Endothelial cell of umbilical vein (primary cell): ENCODE results near the gene GGNBP2. TPM values are rescaled to one million over a fixed set of nuclear protein-coding genes. Genes with fewer than 3 reads are reported as not detected.

ENCODE experiments used
- BruUV-seq: library from RNA; stranded (reverse); fragments of 400-500 nt; replicated peaks from 2 replicates; lab custom pipeline; 2021; lab: Mats Ljungman, UMichigan
- CTCF ChIA-PET: fragments of 300-600, 350-600 bp; sonication (Branson Sonifier 250); formaldehyde crosslinking; loops from one replicate; lab custom pipeline; 2021; ENCODE audit warnings: antibody characterized with exemption, inconsistent platforms; lab: Charles Lee
- POLR2A ChIA-PET: fragments of 300-600, 350-600 bp; sonication (Branson Sonifier 250); formaldehyde crosslinking; loops from one replicate; lab custom pipeline; 2021; ENCODE audit warnings: antibody characterized with exemption, inconsistent platforms; lab: Charles Lee
- DNase-seq: peaks from one replicate; pipeline ENCODE4 v3.0.0-alpha.2; 2011; ENCODE audit warnings: low read depth, low spot score
- FAIRE-seq: peaks from 2 replicates; lab custom pipeline; 2011; peaks lifted over from hg19 to GRCh38; lab: Jason Lieb, UNC
- H2AFZ ChIP-seq: 2 replicates; pipeline ENCODE4 v1.6.0; 2012; ENCODE audit warnings: low read depth, low read length, control low read depth, inconsistent platforms
- H3K27ac ChIP-seq: 2 replicates; pipeline ENCODE4 v1.5.1; 2011; ENCODE audit warnings: low read depth, mild to moderate bottlenecking, control low read depth, low read length, moderate library complexity; ENCODE audit not compliant: insufficient read depth
- H3K27me3 ChIP-seq, 2 experiments: 2 replicates each; pipeline versions ENCODE4 v1.6.0 to v1.6.1; 2011; ENCODE audit warnings: low read length in 2 of 2, mixed read lengths in 1 of 2; ENCODE audit not compliant: control insufficient read depth in 2 of 2, insufficient read depth in 2 of 2
- H3K36me3 ChIP-seq, 2 experiments: 2 replicates in 1 of 2; 3 replicates in 1 of 2; pipeline ENCODE4 v1.5.1; 2011; ENCODE audit warnings: low read length in 2 of 2, mild to moderate bottlenecking in 1 of 2, moderate library complexity in 1 of 2; ENCODE audit not compliant: control insufficient read depth in 2 of 2, insufficient read depth in 2 of 2; ENCODE audit errors: extremely low read depth in 1 of 2
- H3K4me1 ChIP-seq: 3 replicates; pipeline ENCODE4 v1.5.1; 2011; ENCODE audit warnings: mild to moderate bottlenecking, low read length; ENCODE audit not compliant: control insufficient read depth, insufficient read depth; ENCODE audit errors: extremely low read depth
- H3K4me2 ChIP-seq: 2 replicates; pipeline ENCODE4 v1.6.1; 2011; ENCODE audit warnings: low read length, control low read depth, mixed read lengths; ENCODE audit not compliant: insufficient read depth
- H3K4me3 ChIP-seq, 3 experiments: fragments of 200-600 bp in 1 of 3; sonication (generic), shearing (Covaris generic) in 1 of 3; replicated peaks in 1 of 3; 2 replicates each; pipeline ENCODE4 v1.5.1; 2011 to 2016; ENCODE audit warnings: control low read depth in 3 of 3, low read length in 3 of 3, mild to moderate bottlenecking in 2 of 3, inconsistent platforms in 1 of 3, low read depth in 1 of 3, moderate library complexity in 1 of 3; ENCODE audit not compliant: insufficient read depth in 1 of 3
- H3K79me2 ChIP-seq: 2 replicates; pipeline ENCODE4 v1.6.0; 2012; ENCODE audit warnings: low read length, inconsistent platforms; ENCODE audit not compliant: control insufficient read depth, insufficient read depth
- H3K9ac ChIP-seq: replicated peaks from 2 replicates; pipeline ENCODE3; 2011; ENCODE audit warnings: low read length, control low read depth; ENCODE audit not compliant: insufficient read depth; ENCODE audit errors: extremely low read depth
- H3K9me1 ChIP-seq: replicated peaks from 3 replicates; pipeline ENCODE4 v1.6.0; 2011; ENCODE audit warnings: mild to moderate bottlenecking, low read length; ENCODE audit not compliant: control insufficient read depth, insufficient read depth; ENCODE audit errors: extremely low read depth
- H3K9me3 ChIP-seq: replicated peaks from 2 replicates; pipeline ENCODE4 v1.5.1; 2012; ENCODE audit warnings: low read length, inconsistent platforms; ENCODE audit not compliant: control insufficient read depth, insufficient read depth
- H4K20me1 ChIP-seq: replicated peaks from 2 replicates; pipeline ENCODE3; 2011; ENCODE audit warnings: mild to moderate bottlenecking, low read length; ENCODE audit not compliant: control insufficient read depth, insufficient read depth; ENCODE audit errors: extremely low read depth
- EZH2 ChIP-seq: IDR thresholded peaks from 2 replicates; pipeline ENCODE4 v1.6.1; 2012; ENCODE audit warnings: borderline replicate concordance, low read depth, mild to moderate bottlenecking, moderate library complexity, low read length, inconsistent platforms; ENCODE audit not compliant: severe bottlenecking
- FOS ChIP-seq: IDR thresholded peaks from 2 replicates; pipeline ENCODE4 v1.6.1; 2011; ENCODE audit warnings: mild to moderate bottlenecking, low read length, moderate library complexity, borderline replicate concordance; ENCODE audit not compliant: insufficient read depth
- GATA2 ChIP-seq: IDR thresholded peaks from 2 replicates; pipeline ENCODE4 v1.7.0; 2011; ENCODE audit warnings: low read depth, mild to moderate bottlenecking, moderate library complexity, mixed read lengths, low read length; ENCODE audit not compliant: insufficient read length, insufficient read depth
- JUN ChIP-seq: IDR thresholded peaks from 2 replicates; pipeline ENCODE4 v1.6.1; 2011; ENCODE audit warnings: borderline replicate concordance, low read depth; ENCODE audit not compliant: insufficient read length, insufficient read depth
- MYC ChIP-seq: IDR thresholded peaks from one replicate; pipeline ENCODE4 v1.6.1; 2011; ENCODE audit warnings: mild to moderate bottlenecking, low read depth, low read length
- POLR2A ChIP-seq: IDR thresholded peaks from 2 replicates; pipeline ENCODE4 v1.6.1; 2012; ENCODE audit warnings: low read depth, mild to moderate bottlenecking, control low read depth, low read length
- POLR2AphosphoS5 ChIP-seq: IDR thresholded peaks from 2 replicates; pipeline ENCODE4 v1.6.1; 2012; ENCODE audit warnings: low read depth, mild to moderate bottlenecking, control low read depth, low read length, moderate library complexity; ENCODE audit not compliant: insufficient read depth
- dilution Hi-C: fragments of 300-500 bp; cut with MboI; formaldehyde crosslinking; loops from one replicate; pipeline ENCODE4 v1.15.0; 2019; ENCODE audit warnings: low sequenced_read_pairs; ENCODE audit not compliant: extremely low pct_ligation_motif_present
- intact Hi-C: fragments of 100-400 bp; cut with micrococcal nuclease; formaldehyde crosslinking; loops from one replicate; pipeline ENCODE4 v1.10.0; 2022
- polyA plus RNA-seq, 4 experiments: library from polyadenylated mRNA; depleted of rRNA in 3 of 4; stranded (reverse) in 3 of 4; unstranded in 1 of 4; fragments of >200 nt; gene quantifications; 2 replicates each; pipeline versions ENCODE4 v1.2.1 to v1.2.3, GENCODE V29; 2011 to 2012; ENCODE audit warnings: missing spikeins in 1 of 4
- total RNA-seq: library from RNA; stranded (reverse); gene quantifications from 2 replicates; pipeline ENCODE4 v1.2.3, GENCODE V29; 2021
- TF ChIP-seq, protein P1 (sequence below), 2 donors: IDR thresholded peaks; 1 replicate in 1 of 2; 2 replicates in 1 of 2; pipeline ENCODE4 v1.5.1; 2011; ENCODE audit warnings: low read length in 2 of 2, mild to moderate bottlenecking in 2 of 2, moderate library complexity in 2 of 2, control low read depth in 1 of 2, inconsistent platforms in 1 of 2, low read depth in 1 of 2; ENCODE audit not compliant: insufficient read depth in 1 of 2; ENCODE audit errors: extremely low read depth in 1 of 2
- TF ChIP-seq, protein P2 (sequence below): IDR thresholded peaks from 2 replicates; pipeline ENCODE4 v1.6.1; 2011; ENCODE audit not compliant: insufficient read depth, insufficient read length

The GGNBP2 gene
- total and polyA plus RNA-seq, 2 donors (not counting 3 experiments of a cell fraction or from before 2014, with no cell fraction given): 52.6 to 77.6 TPM

DNA sequence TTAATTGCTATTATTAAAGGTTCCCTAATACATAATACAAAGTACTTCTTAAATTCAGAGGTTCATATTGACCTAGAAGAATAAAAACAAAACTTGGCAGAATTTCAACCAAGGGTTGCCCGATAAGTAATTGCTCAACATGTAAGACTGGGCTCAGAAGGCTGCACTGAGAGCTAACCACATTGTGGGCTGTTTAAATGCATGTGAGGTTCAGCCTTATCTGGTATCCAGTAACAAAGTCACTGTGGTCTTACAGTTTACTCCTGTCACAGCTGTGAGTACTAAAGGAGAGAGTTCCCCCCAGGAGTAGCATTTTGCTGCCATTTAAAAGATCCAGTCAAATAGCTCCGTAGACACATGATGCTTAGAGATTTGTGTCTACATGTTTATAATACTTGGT lies 45.4 kb downstream of the GGNBP2 start:
- no peak for TF ChIP-seq POLR2AphosphoS5
- TF ChIP-seq, protein P1, sequence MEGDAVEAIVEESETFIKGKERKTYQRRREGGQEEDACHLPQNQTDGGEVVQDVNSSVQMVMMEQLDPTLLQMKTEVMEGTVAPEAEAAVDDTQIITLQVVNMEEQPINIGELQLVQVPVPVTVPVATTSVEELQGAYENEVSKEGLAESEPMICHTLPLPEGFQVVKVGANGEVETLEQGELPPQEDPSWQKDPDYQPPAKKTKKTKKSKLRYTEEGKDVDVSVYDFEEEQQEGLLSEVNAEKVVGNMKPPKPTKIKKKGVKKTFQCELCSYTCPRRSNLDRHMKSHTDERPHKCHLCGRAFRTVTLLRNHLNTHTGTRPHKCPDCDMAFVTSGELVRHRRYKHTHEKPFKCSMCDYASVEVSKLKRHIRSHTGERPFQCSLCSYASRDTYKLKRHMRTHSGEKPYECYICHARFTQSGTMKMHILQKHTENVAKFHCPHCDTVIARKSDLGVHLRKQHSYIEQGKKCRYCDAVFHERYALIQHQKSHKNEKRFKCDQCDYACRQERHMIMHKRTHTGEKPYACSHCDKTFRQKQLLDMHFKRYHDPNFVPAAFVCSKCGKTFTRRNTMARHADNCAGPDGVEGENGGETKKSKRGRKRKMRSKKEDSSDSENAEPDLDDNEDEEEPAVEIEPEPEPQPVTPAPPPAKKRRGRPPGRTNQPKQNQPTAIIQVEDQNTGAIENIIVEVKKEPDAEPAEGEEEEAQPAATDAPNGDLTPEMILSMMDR (IDR thresholded peaks at IDR 0.05; ENCODE audit: extremely low read depth in 1 of 2, insufficient read depth in 1 of 2, low read depth in 1 of 2, low read length in 2 of 2): no peak
- TF ChIP-seq, protein P2, sequence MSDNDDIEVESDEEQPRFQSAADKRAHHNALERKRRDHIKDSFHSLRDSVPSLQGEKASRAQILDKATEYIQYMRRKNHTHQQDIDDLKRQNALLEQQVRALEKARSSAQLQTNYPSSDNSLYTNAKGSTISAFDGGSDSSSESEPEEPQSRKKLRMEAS: no peak
- no peak for TF ChIP-seq FOS
- no peak for TF ChIP-seq POLR2A
- no peak for TF ChIP-seq MYC
- no peak for TF ChIP-seq GATA2
- TF ChIP-seq EZH2: no peak
- TF ChIP-seq JUN: no peak
- H3K4me2 ChIP-seq: no peak overlapping the region
- intact Hi-C loops: no loop called here
- no peaks in the 10 kb centered on the region for H3K79me2 ChIP-seq
- no TSS peak for BruUV-seq
- no peak overlapping the region for H3K27ac ChIP-seq
- ChIA-PET POLR2A (no interaction called here), CTCF (interaction anchor here (3.2 kb wide), 1 partner anchor 12 kb away, joined by 34 read pairs; the partner anchor contains the start of gene MRM1)
- H2AFZ ChIP-seq: no peak overlapping the region
- H3K9me1 ChIP-seq: no peaks in the 10 kb centered on the region
- peaks cover 6 to 19% of the 10 kb centered on the region in 2 experiments for H3K36me3 ChIP-seq
- H3K4me1 ChIP-seq: peaks cover 7% of the 10 kb centered on the region
- H3K27me3 ChIP-seq: no peaks in the 10 kb centered on the region
- DNase-seq (no peak), FAIRE-seq (no peak)
- no peak overlapping the region for H3K9ac ChIP-seq
- dilution Hi-C loops: no loop called here
- H3K4me3 ChIP-seq: no peak overlapping the region
- H4K20me1 ChIP-seq: no peaks in the 10 kb centered on the region
- H3K9me3 ChIP-seq: no peaks in the 10 kb centered on the region
